Stimulated activated CD8-positive, alpha-beta memory T cell treated with anti-CD3 and anti-CD28 coated beads, Interleukin-12 subunit alpha, Interleukin-12 subunit beta, amount 100 ng/mL, for 1 hour (primary cell): ENCODE data around the gene MT1F.

Experiments
- DNase-seq: peaks from one replicate; pipeline ENCODE4 v3.0.0-alpha.2; 2020; ENCODE audit warnings: low read depth

Gene MT1F

GRCh38 chr16:56625943-56626654, 31.7 kb upstream of the MT1F start:
- DNase-seq = no peak

- DNase-seq = no peak
These were observed 31.1 kb upstream of the MT1F start for GRCh38 chr16:56626685-56627084.

GRCh38 chr16:56628486-56629350, 29.0 kb upstream of the MT1F start:
- DNase-seq = no peak

GRCh38 chr16:56629531-56629930, 28.2 kb upstream of the MT1F start:
- DNase-seq = no peak

- no peak for DNase-seq
These were observed 27.6 kb upstream of the MT1F start for GRCh38 chr16:56630134-56630533.

GRCh38 chr16:56631197-56631596, 26.6 kb upstream of the MT1F start:
- DNase-seq = no peak

- no peak for DNase-seq
These were observed 26.0 kb upstream of the MT1F start for GRCh38 chr16:56631832-56632155.

- no peak for DNase-seq
These were observed 25.5 kb upstream of the MT1F start, which contains the start of gene MT1M for GRCh38 chr16:56632156-56632847. Gene MT1M, plus strand, starts transcription at chr16:56632659. Its CDS starts 73 bp downstream, at chr16:56632732.

GRCh38 chr16:56632848-56633365, 24.9 kb upstream of the MT1F start:
- DNase-seq = no peak

- no peak for DNase-seq
These were observed 24.2 kb upstream of the MT1F start for GRCh38 chr16:56633535-56633934.

GRCh38 chr16:56634715-56635440, 22.9 kb upstream of the MT1F start:
- no peak for DNase-seq

- no peak for DNase-seq
These were observed 22.3 kb upstream of the MT1F start for GRCh38 chr16:56635441-56635967.

GRCh38 chr16:56636616-56637413, 20.9 kb upstream of the MT1F start:
- DNase-seq = no peak

GRCh38 chr16:56637814-56638750, 19.7 kb upstream of the MT1F start, which contains the start of gene MT1A:
Gene MT1A, plus strand, starts transcription at chr16:56638666. Its CDS starts 73 bp downstream, at chr16:56638739.
- no peak for DNase-seq

GRCh38 chr16:56639045-56639444, 18.7 kb upstream of the MT1F start:
- no peak for DNase-seq

- DNase-seq = no peak
These were observed 17.7 kb upstream of the MT1F start for GRCh38 chr16:56640076-56640475.

- DNase-seq = no peak
These were observed 16.6 kb upstream of the MT1F start for GRCh38 chr16:56641166-56641565.

GRCh38 chr16:56643080-56643778, 14.5 kb upstream of the MT1F start:
- DNase-seq = peak; percentile 39

- DNase-seq = no peak
These were observed 13.9 kb upstream of the MT1F start for GRCh38 chr16:56643833-56644232.
